K562 (cell line): Measurements from ENCODE around the gene RNF213. TPM values are rescaled to one million over a fixed set of nuclear protein-coding genes. Genes with fewer than 3 reads are reported as not detected.

ENCODE experiments used
- ATAC-seq: fragments of 200-7000 bp; cut with Tn5 transposase; 3 replicates; pipeline ENCODE4 v1.9.1; 2020; ENCODE audit warnings: moderate library complexity
- BruUV-seq: library from RNA; stranded (reverse); fragments of 400-500 nt; replicated peaks from 2 replicates; lab custom pipeline; 2021; lab: Mats Ljungman, UMichigan
- CTCF ChIA-PET: fragments of 300-600 bp; formaldehyde crosslinking; extraction: SDS; loops from one replicate; lab custom pipeline; 2021; ENCODE audit warnings: low intra/inter-chr PET ratio; lab: Yijun Ruan, JAX
- POLR2A ChIA-PET: fragments of 300-600, 350-650 bp; sonication (Branson Sonifier 250); formaldehyde crosslinking; extraction: SDS; loops from one replicate; lab custom pipeline; 2021; ENCODE audit warnings: antibody characterized with exemption, inconsistent platforms; lab: Yijun Ruan, JAX
- DNase-seq, 4 experiments: peaks; one replicate each; pipeline versions ENCODE4 v3.0.0 to v3.0.0-alpha.2; 2011 to 2018; ENCODE audit warnings: low spot score in 3 of 4, mixed read lengths in 3 of 4; ENCODE audit errors: extremely low read depth in 1 of 4
- FAIRE-seq: peaks from 2 replicates; lab custom pipeline; 2011; peaks lifted over from hg19 to GRCh38; lab: Jason Lieb, UNC
- H2AFZ ChIP-seq: 2 replicates; pipeline ENCODE4 v1.6.0; 2011; ENCODE audit warnings: low read depth, low read length, control low read depth, inconsistent platforms
- H3K27ac ChIP-seq: fragments of 200-600 bp; 3 replicates; pipeline ENCODE4 v1.8.0; 2011; ENCODE audit warnings: low read depth, mild to moderate bottlenecking, control low read depth, inconsistent platforms, low read length, moderate library complexity, mixed read lengths; ENCODE audit errors: extremely low read depth
- H3K27me3 ChIP-seq, 2 experiments: fragments of 300-600 bp in 1 of 2; 2 replicates in 1 of 2; 3 replicates in 1 of 2; pipeline versions ENCODE4 v1.6.0 to v1.8.0; 2011; ENCODE audit warnings: inconsistent platforms in 2 of 2, low read length in 2 of 2, mild to moderate bottlenecking in 1 of 2, mixed read lengths in 1 of 2, moderate library complexity in 1 of 2; ENCODE audit not compliant: control insufficient read depth in 2 of 2, insufficient read depth in 2 of 2
- H3K36me3 ChIP-seq: fragments of 300-600 bp; 3 replicates; pipeline ENCODE4 v1.8.0; 2011; ENCODE audit warnings: mild to moderate bottlenecking, low read length, inconsistent platforms; ENCODE audit not compliant: control insufficient read depth, insufficient read depth
- H3K4me1 ChIP-seq, 2 experiments: fragments of 200-600 bp in 1 of 2; replicated peaks in 1 of 2; 2 replicates in 1 of 2; 3 replicates in 1 of 2; pipeline versions ENCODE4 v1.5.1 to v1.8.0; 2011; ENCODE audit warnings: inconsistent platforms in 2 of 2, low read length in 2 of 2, mild to moderate bottlenecking in 1 of 2, mixed read lengths in 1 of 2, moderate library complexity in 1 of 2; ENCODE audit not compliant: control insufficient read depth in 2 of 2, insufficient read depth in 2 of 2
- H3K4me2 ChIP-seq: 2 replicates; pipeline ENCODE4 v1.6.1; 2011; ENCODE audit warnings: low read length, control low read depth, inconsistent platforms, mixed read lengths; ENCODE audit not compliant: insufficient read depth
- H3K4me3 ChIP-seq: fragments of 200-600 bp; sonication (generic), shearing (Covaris generic); 2 replicates; pipeline ENCODE4 v1.5.1; 2016; ENCODE audit warnings: control low read depth, inconsistent platforms
- H3K79me2 ChIP-seq: fragments of 200-600 bp; 3 replicates; pipeline ENCODE4 v1.8.0; 2011; ENCODE audit warnings: low read length, inconsistent platforms; ENCODE audit not compliant: control insufficient read depth, insufficient read depth
- H3K9ac ChIP-seq, 2 experiments: 2 replicates each; pipeline versions ENCODE4 v1.6.0 to v1.6.1; 2011; ENCODE audit warnings: low read depth in 2 of 2, low read length in 2 of 2, control low read depth in 1 of 2, inconsistent platforms in 1 of 2, mild to moderate bottlenecking in 1 of 2, mixed read lengths in 1 of 2; ENCODE audit not compliant: insufficient read depth in 1 of 2
- H3K9me1 ChIP-seq: one replicate; pipeline ENCODE4 v1.6.0; 2011; ENCODE audit warnings: inconsistent platforms, mild to moderate bottlenecking, low read length, moderate library complexity; ENCODE audit not compliant: control insufficient read depth, insufficient read depth
- H3K9me3 ChIP-seq: replicated peaks from 2 replicates; pipeline ENCODE4 v1.5.1; 2011; ENCODE audit warnings: low read depth, low read length, inconsistent platforms; ENCODE audit not compliant: control insufficient read depth, insufficient read depth
- H4K20me1 ChIP-seq: replicated peaks from 2 replicates; pipeline ENCODE4 v1.6.1; 2011; ENCODE audit warnings: low read length, inconsistent platforms, mixed read lengths; ENCODE audit not compliant: control insufficient read depth, insufficient read depth
- BCOR ChIP-seq: fragments of 450-650 bp; IDR thresholded peaks from 2 replicates; pipeline ENCODE4 v1.6.1; 2016
- CHAMP1 ChIP-seq: fragments of 450-650 bp; IDR thresholded peaks from 2 replicates; pipeline ENCODE4 v1.6.1; 2016; ENCODE audit warnings: mild to moderate bottlenecking
- CUX1 ChIP-seq: fragments of 200-800 bp; sonication (Bioruptor generic); IDR thresholded peaks from 2 replicates; pipeline ENCODE4 v1.6.1; 2016; ENCODE audit warnings: missing genetic modification characterization, missing compliant biosample characterization
- DMBX1 ChIP-seq: fragments of 250-450 bp; sonication (Bioruptor Pico); IDR thresholded peaks from 2 replicates; pipeline ENCODE4 v1.8.0; 2022; ENCODE audit warnings: inconsistent platforms, mild to moderate bottlenecking, moderate library complexity, borderline replicate concordance
- E2F5 ChIP-seq: sonication (generic); formaldehyde crosslinking; IDR thresholded peaks from 2 replicates; pipeline ENCODE4 v1.8.0; 2022; ENCODE audit warnings: mild to moderate bottlenecking, missing genetic modification reagents
- GATAD2B ChIP-seq: fragments of 450-650 bp; IDR thresholded peaks from 2 replicates; pipeline ENCODE4 v1.6.1; 2017; ENCODE audit warnings: mild to moderate bottlenecking, borderline replicate concordance
- GTF2A2 ChIP-seq: IDR thresholded peaks from 2 replicates; pipeline ENCODE4 v1.6.1; 2016; ENCODE audit warnings: mild to moderate bottlenecking, missing genetic modification characterization, missing compliant biosample characterization
- ILF3 ChIP-seq: fragments of 450-650 bp; IDR thresholded peaks from 2 replicates; pipeline ENCODE4 v1.6.1; 2018; ENCODE audit warnings: antibody characterized with exemption, mild to moderate bottlenecking, moderate library complexity, borderline replicate concordance
- KAT7 ChIP-seq: sonication (generic); formaldehyde crosslinking; IDR thresholded peaks from 2 replicates; pipeline ENCODE4 v1.8.0; 2022; ENCODE audit warnings: missing genetic modification reagents, mild to moderate bottlenecking, borderline replicate concordance
- POLR3G ChIP-seq: IDR thresholded peaks from 2 replicates; pipeline ENCODE4 v1.6.1; 2011; ENCODE audit not compliant: insufficient read length, insufficient replicate concordance; ENCODE audit errors: extremely low read depth
- RBBP5 ChIP-seq: fragments of 200-600 bp; sonication (generic); IDR thresholded peaks from 2 replicates; pipeline ENCODE4 v1.6.1; 2012; ENCODE audit warnings: borderline replicate concordance, mild to moderate bottlenecking, low read length, control low read depth, inconsistent platforms; ENCODE audit not compliant: insufficient read depth, poor library complexity, severe bottlenecking
- SMC3 ChIP-seq: conservative IDR thresholded peaks from 2 replicates; pipeline ENCODE4 v1.6.1; 2011; ENCODE audit warnings: low read depth, low read length, improper control_type of control experiment; ENCODE audit not compliant: insufficient read depth
- TAF9B ChIP-seq: fragments of 450-650 bp; IDR thresholded peaks from 2 replicates; pipeline ENCODE4 v1.6.1; 2018; ENCODE audit warnings: mild to moderate bottlenecking; ENCODE audit not compliant: partially characterized antibody
- THRAP3 ChIP-seq: fragments of 450-650 bp; IDR thresholded peaks from 2 replicates; pipeline ENCODE4 v1.6.1; 2016; ENCODE audit warnings: mild to moderate bottlenecking, inconsistent platforms, borderline replicate concordance
- ZNF24 ChIP-seq: fragments of 450-650 bp; IDR thresholded peaks from 2 replicates; pipeline ENCODE4 v1.6.1; 2016
- WGBS: fragments of 100-300 bp; shearing (Covaris generic); methylation state at CpG from one replicate; pipeline ENCODE4 v1.1.6; 2016; ENCODE audit warnings: low coverage, mixed read lengths; ENCODE audit not compliant: insufficient coverage; ENCODE audit errors: missing lambda C conversion rate; 5-methylcytosine and 5-hydroxymethylcytosine counted together
- in situ Hi-C: fragments of 300-500 bp; cut with MboI; formaldehyde crosslinking; loops from 4 replicates; pipeline ENCODE4 v1.15.0; 2018; ENCODE audit warnings: inconsistent platforms, mixed read lengths
- intact Hi-C: fragments of 100-400 bp; cut with micrococcal nuclease; formaldehyde crosslinking; loops from 2 replicates; pipeline ENCODE4 v1.14.2; 2022
- polyA plus RNA-seq, 8 experiments: library from polyadenylated mRNA; depleted of rRNA in 4 of 8; stranded (reverse) in 5 of 8; unstranded in 3 of 8; fragments of >200 nt; fragmentation: Nextera tagmentation in 2 of 8; fragmentation: Illumina TruSeq in 1 of 8; extraction: Ambion mirVana in 2 of 8; extraction: Trizol in 1 of 8; gene quantifications; 2 replicates each; pipeline versions ENCODE4 v1.2.1 to v1.2.3, GENCODE V29; 2011 to 2014; ENCODE audit warnings: inconsistent platforms in 1 of 8, missing spikeins in 1 of 8
- total RNA-seq, 7 experiments: library from RNA; depleted of rRNA in 6 of 7; stranded (reverse); fragments of >200 nt in 6 of 7; fragmentation: Illumina TruSeq in 2 of 7; extraction: Trizol in 2 of 7; gene quantifications; 2 replicates each; pipeline versions ENCODE4 v1.2.1 to v1.2.3, GENCODE V29; 2011 to 2021; ENCODE audit warnings: low replicate concordance in 1 of 7

The RNF213 gene
- total and polyA plus RNA-seq, 9 of the 15 experiments (the other 6 are each of a cell fraction or from before 2014, with no cell fraction given) = 5.3 to 33.6 (median 17.9) TPM

- Histone ChIP-seq H4K20me1 (no peaks in the 10 kb centered on the region), H2AFZ (no peak overlapping the region), H3K27me3 (no peaks in the 10 kb centered on the region), H3K27ac (no peak overlapping the region), H3K9me3 (no peaks in the 10 kb centered on the region), H3K4me2 (no peak overlapping the region), H3K36me3 (peaks cover 19% of the 10 kb centered on the region; the same call in 2 of the 3 replicates), H3K9me1 (no peaks in the 10 kb centered on the region), H3K4me1 (peaks cover 0 to 14% of the 10 kb centered on the region in 2 experiments; a peak in 2 of 5 replicates), H3K4me3 (no peak overlapping the region), H3K79me2 (no peaks in the 10 kb centered on the region; the same call in 2 of the 3 replicates), H3K9ac (no peak overlapping the region)
- DNase-seq (no peak), ATAC-seq (no peak), FAIRE-seq (no peak)
- POLR2A ChIA-PET = interaction anchor here (0.5 to 0.9 kb wide), 2 partner anchors 9 to 69 kb away, joined by 3 to 4 read pairs; no protein-coding TSS in a partner anchor
- BruUV-seq = no TSS peak
- whole genome bisulfite sequencing = 69% methylated on average over 2 of the region's 2 CpGs
- in situ Hi-C loops (no loop called here), intact Hi-C loops (no loop called here)
- CTCF ChIA-PET = no interaction called here
- TF ChIP-seq TAF9B = peak; percentile 15
- peak; percentile 44; the same call in 1 of the 2 replicates for TF ChIP-seq GATAD2B
- 0 out of 2 replicates have a peak, but pooled peaks have one; percentile 24 for TF ChIP-seq CHAMP1
- TF ChIP-seq ZNF24 = no peak
- no peak for TF ChIP-seq GTF2A2
- TF ChIP-seq BCOR = peak; percentile 59; the same call in 1 of the 2 replicates
- TF ChIP-seq ILF3 = no peak
- no peak for TF ChIP-seq CUX1 (CRISPR knock-in tag)
- TF ChIP-seq POLR3G = no peak
- peak; percentile 84; the same call in 1 of the 2 replicates for TF ChIP-seq THRAP3
- no peak for TF ChIP-seq E2F5
- no peak for TF ChIP-seq SMC3
- no peak for TF ChIP-seq RBBP5
- no peak for TF ChIP-seq DMBX1 (CRISPR knock-in tag)
- no peak for TF ChIP-seq KAT7 (CRISPR knock-in tag)
Observed at GRCh38 chr17:80269405-80269807, 8.8 kb downstream of the RNF213 start.
